Measurements from ENCODE around the gene ADAMTS17. TPM values are rescaled to one million over a fixed set of nuclear protein-coding genes. Genes with fewer than 3 reads are reported as not detected.
A peak's percentile ranks its signal among the peaks of the same experiment; 100 is the strongest.

Gene ADAMTS17
- total RNA-seq, 4 donors from 2014 or later = 4.5 to 11.4 (median 6.6) TPM

- H3K4me1 ChIP-seq = peaks cover 6 to 16% (median 8%) of the 10 kb centered on the region in 3 donors
- peak overlapping the region in 1 of 4 donors; percentile 14 for H3K27ac ChIP-seq
- DNase-seq = no peak
- H3K9me3 ChIP-seq = no peaks in the 10 kb centered on the region
- no peak overlapping the region for H3K4me3 ChIP-seq
- no peaks in the 10 kb centered on the region for H3K27me3 ChIP-seq
- H3K36me3 ChIP-seq = peaks cover 0 to 27% (median 0%) of the 10 kb centered on the region in 3 donors
- TF ChIP-seq CTCF (IDR thresholded peaks at IDR 0.05) (no peak), POLR2A (IDR thresholded peaks at IDR 0.05) (no peak)
- 40 to 72% methylated on average over 1 to 8 of the region's 9 CpGs for WGBS, 2 donors
- intact Hi-C loops (cut with DNase I) = no loop called here
Measured at GRCh38 chr15:100328796-100329195, 13.0 kb downstream of the ADAMTS17 start.

GRCh38 chr15:100318880-100319279, 22.9 kb downstream of the ADAMTS17 start:
- intact Hi-C loops (cut with DNase I) = loop anchor here (10.0 kb wide), 1 partner anchor 84 kb away; no protein-coding TSS in a partner anchor
- WGBS, 2 donors = 79 to 86% methylated on average over 2 to 4 of the region's 4 CpGs
- H3K9me3 ChIP-seq = peaks cover 0 to 4% (median 0%) of the 10 kb centered on the region in 3 donors
- H3K36me3 ChIP-seq = peaks cover 0 to 35% (median 0%) of the 10 kb centered on the region in 3 donors
- no peak overlapping the region for H3K27ac ChIP-seq
- no peaks in the 10 kb centered on the region for H3K27me3 ChIP-seq
- H3K4me3 ChIP-seq = no peak overlapping the region
- no peak for DNase-seq
- no peak for TF ChIP-seq CTCF (IDR thresholded peaks at IDR 0.05)
- no peak for TF ChIP-seq POLR2A (IDR thresholded peaks at IDR 0.05)
- no peaks in the 10 kb centered on the region for H3K4me1 ChIP-seq

- no peaks in the 10 kb centered on the region for H3K27me3 ChIP-seq
- H3K4me1 ChIP-seq = peaks cover 12 to 21% (median 17%) of the 10 kb centered on the region in 3 donors
- no peak for DNase-seq
- intact Hi-C loops (cut with DNase I) = loop anchor here (10.0 kb wide), 1 partner anchor 80 kb away; no protein-coding TSS in a partner anchor
- no peak overlapping the region for H3K4me3 ChIP-seq
- peaks cover 0 to 26% (median 0%) of the 10 kb centered on the region in 3 donors for H3K36me3 ChIP-seq
- TF ChIP-seq CTCF (IDR thresholded peaks at IDR 0.05) (no peak), POLR2A (IDR thresholded peaks at IDR 0.05) (no peak)
- peaks cover 0 to 4% (median 0%) of the 10 kb centered on the region in 3 donors for H3K9me3 ChIP-seq
- WGBS, 2 donors = 83 to 89% methylated on average over 7 to 16 of the region's 16 CpGs
- no peak overlapping the region for H3K27ac ChIP-seq
Measured at GRCh38 chr15:100314809-100315400, 26.9 kb downstream of the ADAMTS17 start.

- H3K4me3 ChIP-seq = no peak overlapping the region
- TF ChIP-seq CTCF (IDR thresholded peaks at IDR 0.05) (no peak), POLR2A (IDR thresholded peaks at IDR 0.05) (no peak)
- 53 to 56% methylated on average over 8 of the region's 8 CpGs for WGBS, 2 donors
- intact Hi-C loops (cut with DNase I) = loop anchor here (10.0 kb wide), 1 partner anchor 77 kb away; no protein-coding TSS in a partner anchor
- H3K27me3 ChIP-seq = no peaks in the 10 kb centered on the region
- no peaks in the 10 kb centered on the region for H3K9me3 ChIP-seq
- H3K36me3 ChIP-seq = no peaks in the 10 kb centered on the region
- peak overlapping the region in 2 of 4 donors; percentile 67 to 77 for H3K27ac ChIP-seq
- peaks cover 24 to 46% (median 31%) of the 10 kb centered on the region in 3 donors for H3K4me1 ChIP-seq
- DNase-seq = no peak
Measured at GRCh38 chr15:100311833-100312476, 29.8 kb downstream of the ADAMTS17 start.

- Histone ChIP-seq H3K4me3 (no peak overlapping the region), H3K4me1 (peaks cover 24 to 46% (median 31%) of the 10 kb centered on the region in 3 donors), H3K27me3 (no peaks in the 10 kb centered on the region), H3K9me3 (no peaks in the 10 kb centered on the region), H3K36me3 (no peaks in the 10 kb centered on the region), H3K27ac (peak overlapping the region; percentile 21 to 77 (median 68))
- TF ChIP-seq POLR2A (IDR thresholded peaks at IDR 0.05) (no peak), CTCF (IDR thresholded peaks at IDR 0.05) (no peak)
- no peak for DNase-seq
- intact Hi-C loops (cut with DNase I) = loop anchor here (10.0 kb wide), 1 partner anchor 76 kb away; no protein-coding TSS in a partner anchor
- 35 to 49% methylated on average over 8 of the region's 15 CpGs for WGBS, 2 donors
Measured at GRCh38 chr15:100311154-100311625, 30.6 kb downstream of the ADAMTS17 start.
